RWPE2 (cell line): ENCODE data around the gene ASB9.
A peak's percentile ranks its signal among the peaks of the same experiment; 100 is the strongest.
"Not testable (repeated sequence)": the region's sequence is repeated elsewhere in the genome, so short reads cannot be mapped to it uniquely, and the experiment has no call there.

ENCODE experiments used
- ATAC-seq: fragments of 200-7000 bp; cut with Tn5 transposase; 3 replicates; pipeline ENCODE4 v1.9.1; 2021; ENCODE audit warnings: low read depth
- DNase-seq: peaks from one replicate; pipeline ENCODE4 v3.0.0-alpha.2; 2020; ENCODE audit warnings: low spot score
- H3K27ac ChIP-seq: fragments of 450-650 bp; 2 replicates; pipeline ENCODE4 v1.5.1; 2017; ENCODE audit warnings: mild to moderate bottlenecking; ENCODE audit not compliant: poor library complexity, severe bottlenecking
- H3K27me3 ChIP-seq: fragments of 250-450 bp; sonication (Bioruptor Pico); 2 replicates; pipeline ENCODE4 v1.5.1; 2021; ENCODE audit warnings: mild to moderate bottlenecking, moderate library complexity; ENCODE audit not compliant: insufficient read depth, poor library complexity, severe bottlenecking
- H3K36me3 ChIP-seq: fragments of 250-450 bp; sonication (Bioruptor Pico); 2 replicates; pipeline ENCODE4 v1.5.1; 2020; ENCODE audit warnings: low read depth, mild to moderate bottlenecking, moderate library complexity
- H3K4me1 ChIP-seq: fragments of 250-450 bp; sonication (Bioruptor Pico); 2 replicates; pipeline ENCODE4 v1.5.1; 2021; ENCODE audit warnings: mild to moderate bottlenecking, moderate library complexity; ENCODE audit not compliant: insufficient read depth, poor library complexity, severe bottlenecking
- H3K4me3 ChIP-seq: fragments of 250-450 bp; sonication (Bioruptor Pico); 2 replicates; pipeline ENCODE4 v1.5.1; 2021; ENCODE audit warnings: mild to moderate bottlenecking, moderate library complexity; ENCODE audit not compliant: severe bottlenecking
- H3K9me3 ChIP-seq: fragments of 250-450 bp; sonication (Bioruptor Pico); 2 replicates; pipeline ENCODE4 v1.5.1; 2021; ENCODE audit warnings: mild to moderate bottlenecking, moderate library complexity; ENCODE audit not compliant: severe bottlenecking
- TF ChIP-seq, protein P1 (sequence below): fragments of 450-650 bp; IDR thresholded peaks from one replicate; pipeline ENCODE4 v1.5.1; 2017; ENCODE audit warnings: mild to moderate bottlenecking, moderate library complexity; ENCODE audit not compliant: poor library complexity, severe bottlenecking

The ASB9 gene

DNA sequence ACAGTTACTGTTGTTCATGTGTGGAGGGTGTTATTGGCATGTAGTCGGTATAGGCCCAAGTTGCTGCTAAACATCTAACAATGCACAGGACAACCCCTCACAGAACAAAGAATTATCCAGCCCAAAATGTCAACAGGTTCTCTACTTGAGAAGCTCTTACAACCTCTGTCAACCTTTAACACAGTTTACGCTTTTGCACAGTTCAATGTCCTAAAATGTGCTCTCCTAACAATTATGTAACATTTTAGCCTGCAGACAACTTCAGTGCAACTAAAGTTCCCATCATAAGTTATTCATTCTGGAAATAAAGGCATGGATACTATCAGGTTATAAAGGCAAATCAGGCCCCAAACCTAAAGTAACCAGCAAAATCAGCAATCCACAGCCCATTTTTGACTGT lies 66.2 kb downstream of the ASB9 start:
- no peaks in the 10 kb centered on the region for H3K9me3 ChIP-seq
- TF ChIP-seq, protein P1, sequence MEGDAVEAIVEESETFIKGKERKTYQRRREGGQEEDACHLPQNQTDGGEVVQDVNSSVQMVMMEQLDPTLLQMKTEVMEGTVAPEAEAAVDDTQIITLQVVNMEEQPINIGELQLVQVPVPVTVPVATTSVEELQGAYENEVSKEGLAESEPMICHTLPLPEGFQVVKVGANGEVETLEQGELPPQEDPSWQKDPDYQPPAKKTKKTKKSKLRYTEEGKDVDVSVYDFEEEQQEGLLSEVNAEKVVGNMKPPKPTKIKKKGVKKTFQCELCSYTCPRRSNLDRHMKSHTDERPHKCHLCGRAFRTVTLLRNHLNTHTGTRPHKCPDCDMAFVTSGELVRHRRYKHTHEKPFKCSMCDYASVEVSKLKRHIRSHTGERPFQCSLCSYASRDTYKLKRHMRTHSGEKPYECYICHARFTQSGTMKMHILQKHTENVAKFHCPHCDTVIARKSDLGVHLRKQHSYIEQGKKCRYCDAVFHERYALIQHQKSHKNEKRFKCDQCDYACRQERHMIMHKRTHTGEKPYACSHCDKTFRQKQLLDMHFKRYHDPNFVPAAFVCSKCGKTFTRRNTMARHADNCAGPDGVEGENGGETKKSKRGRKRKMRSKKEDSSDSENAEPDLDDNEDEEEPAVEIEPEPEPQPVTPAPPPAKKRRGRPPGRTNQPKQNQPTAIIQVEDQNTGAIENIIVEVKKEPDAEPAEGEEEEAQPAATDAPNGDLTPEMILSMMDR = no peak
- H3K36me3 ChIP-seq = no peaks in the 10 kb centered on the region
- H3K27ac ChIP-seq = no peak overlapping the region
- ATAC-seq (no peak), DNase-seq (no peak)
- H3K27me3 ChIP-seq = no peaks in the 10 kb centered on the region
- H3K4me1 ChIP-seq = no peaks in the 10 kb centered on the region
- H3K4me3 ChIP-seq = no peak overlapping the region

DNA sequence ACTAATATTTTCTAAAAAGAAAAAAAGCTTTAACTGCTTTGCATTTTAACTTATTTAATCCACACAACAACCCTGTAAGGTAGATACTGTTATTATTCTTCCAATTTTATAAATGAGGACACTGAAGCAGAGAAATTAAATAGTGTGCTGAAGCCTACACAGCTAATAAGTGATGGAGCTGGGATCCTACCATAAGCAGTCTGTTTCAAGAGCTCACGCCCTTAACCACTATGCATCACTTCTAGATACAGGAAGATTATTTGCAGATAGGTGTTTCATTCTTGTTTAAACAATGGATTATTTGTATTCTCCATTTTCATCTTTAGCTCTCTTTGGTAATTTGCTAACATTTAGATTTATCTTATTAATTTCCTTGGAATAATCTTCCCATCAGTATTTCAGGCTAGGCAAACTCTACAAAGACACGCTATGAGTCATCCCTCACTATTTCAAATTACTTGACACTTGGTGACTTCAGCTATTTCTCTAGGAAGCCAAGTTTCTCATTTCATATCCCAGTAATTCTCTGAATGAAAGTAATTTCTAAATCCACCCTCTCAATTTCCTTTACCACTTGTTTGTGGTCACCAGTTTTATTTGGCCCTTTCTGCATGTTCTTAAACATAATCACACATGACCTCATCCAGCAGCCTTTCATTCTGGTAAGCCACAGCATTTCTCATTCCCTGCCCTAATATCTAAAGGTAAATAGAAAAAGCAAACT lies 67.3 kb downstream of the ASB9 start:
- TF ChIP-seq, protein P1 = no peak
- peak; percentile 51; the same call in 2 of the 3 replicates for ATAC-seq

DNA sequence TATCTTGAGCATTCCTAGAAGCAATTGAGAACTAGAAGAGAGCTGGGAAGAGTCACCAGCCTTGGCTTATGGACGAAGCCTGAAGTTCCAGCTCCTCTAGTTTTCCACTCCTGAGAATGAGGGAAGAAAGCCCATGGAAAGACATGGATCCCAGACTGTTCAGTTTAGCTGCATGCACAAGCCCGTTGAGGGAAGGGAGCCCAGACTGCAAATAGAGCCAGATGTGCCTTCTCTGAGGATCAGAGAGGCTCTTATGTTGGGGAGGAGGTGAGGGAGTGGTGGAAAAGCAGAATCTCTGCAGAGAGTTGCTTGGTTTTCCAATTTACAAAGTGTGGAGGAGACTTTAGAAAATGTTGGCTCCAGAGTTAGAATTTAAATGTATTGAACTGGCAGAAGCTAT lies 69.0 kb downstream of the ASB9 start:
- DNase-seq = no peak
- no peak for ATAC-seq
- H3K27me3 ChIP-seq = no peaks in the 10 kb centered on the region
- TF ChIP-seq, protein P1 = no peak
- H3K4me1 ChIP-seq = no peaks in the 10 kb centered on the region
- H3K27ac ChIP-seq = no peak overlapping the region
- no peaks in the 10 kb centered on the region for H3K9me3 ChIP-seq
- H3K36me3 ChIP-seq = no peaks in the 10 kb centered on the region
- no peak overlapping the region for H3K4me3 ChIP-seq

More for the DNA sequence above, 67.3 kb downstream of the ASB9 start:
- no peak for DNase-seq
- Histone ChIP-seq H3K4me1 (no peaks in the 10 kb centered on the region), H3K27ac (no peak overlapping the region), H3K36me3 (no peaks in the 10 kb centered on the region), H3K4me3 (no peak overlapping the region), H3K9me3 (no peaks in the 10 kb centered on the region), H3K27me3 (no peaks in the 10 kb centered on the region)

DNA sequence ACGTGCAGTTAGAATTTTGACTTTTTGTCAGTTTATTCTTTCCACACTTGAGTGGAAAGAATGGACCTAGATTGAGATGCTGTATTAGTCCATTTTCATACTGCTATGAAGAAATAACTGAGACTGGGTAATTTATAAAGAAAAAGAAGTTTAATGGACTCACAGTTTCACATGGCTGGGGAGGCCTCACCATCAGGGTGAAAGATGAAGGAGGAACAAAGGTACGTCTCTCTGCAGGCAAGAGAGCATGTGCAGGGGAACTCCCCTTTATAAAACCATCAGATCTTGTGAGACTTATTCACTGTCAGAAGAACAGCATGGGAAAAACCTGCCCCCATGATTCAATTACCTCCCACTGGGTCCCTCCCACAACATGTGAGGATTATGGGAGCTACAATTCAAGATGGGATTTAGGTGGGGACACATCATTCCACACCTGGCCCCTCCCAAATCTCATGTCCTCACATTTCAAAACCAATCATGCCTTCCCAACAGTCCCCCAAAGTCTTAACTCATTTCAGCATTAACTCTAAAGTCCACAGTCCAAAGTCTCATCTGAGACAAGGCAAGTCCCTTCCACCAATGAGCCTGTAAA lies 71.2 kb downstream of the ASB9 start:
- not testable (repeated sequence) for H3K36me3 ChIP-seq, H3K27ac ChIP-seq, H3K4me3 ChIP-seq, H3K4me1 ChIP-seq, H3K27me3 ChIP-seq, H3K9me3 ChIP-seq, DNase-seq, ATAC-seq

DNA sequence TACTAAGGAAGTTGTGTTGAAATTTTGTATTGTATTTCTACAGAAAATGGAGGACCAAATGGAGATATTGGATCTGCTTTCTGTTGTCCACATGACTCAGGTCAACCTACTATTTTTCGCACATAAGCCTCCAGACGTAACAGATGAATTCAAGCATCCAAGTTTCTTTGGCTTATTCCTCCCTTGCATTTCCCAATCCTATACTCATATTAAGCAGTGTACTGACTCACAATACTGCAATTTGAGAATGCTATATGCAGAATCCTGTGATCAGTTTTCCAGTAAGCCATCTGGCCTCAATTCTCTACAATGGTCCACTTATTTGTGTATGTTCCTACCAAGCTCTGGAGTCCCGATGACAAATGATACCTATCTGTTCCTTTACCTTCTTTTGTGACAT lies 75.7 kb downstream of the ASB9 start:
- no peak for ATAC-seq
- Histone ChIP-seq H3K4me3 (no peak overlapping the region), H3K36me3 (no peaks in the 10 kb centered on the region), H3K27me3 (no peaks in the 10 kb centered on the region), H3K4me1 (no peaks in the 10 kb centered on the region), H3K27ac (no peak overlapping the region), H3K9me3 (no peaks in the 10 kb centered on the region)
- no peak for DNase-seq
- TF ChIP-seq, protein P1 = no peak
